GM12865 (cell line): ENCODE results near the gene OR2A5.
"Not testable (repeated sequence)": the region's sequence is repeated elsewhere in the genome, so short reads cannot be mapped to it uniquely, and the experiment has no call there.

Experiments
- DNase-seq: peaks from one replicate; pipeline ENCODE4 v3.0.0; 2010; ENCODE audit warnings: low read depth
- H3K4me3 ChIP-seq: 2 replicates; pipeline ENCODE4 v1.5.1; 2011; ENCODE audit warnings: mild to moderate bottlenecking, low read depth, low read length, control low read depth
- CTCF ChIP-seq: IDR thresholded peaks from 2 replicates; pipeline ENCODE4 v1.5.1; 2011; ENCODE audit warnings: low read length, control low read depth, low read depth, inconsistent platforms; ENCODE audit not compliant: insufficient read depth; ENCODE audit errors: missing control alignments

Gene OR2A5

GRCh38 chr7:144050093-144050492 lies 1.3 kb downstream of the OR2A5 start:
- DNase-seq, result no peak
- no peak overlapping the region for H3K4me3 ChIP-seq
- TF ChIP-seq CTCF, result no peak

GRCh38 chr7:144050884-144051283 lies 2.1 kb downstream of the OR2A5 start:
- not testable (repeated sequence) for DNase-seq, H3K4me3 ChIP-seq

GRCh38 chr7:144057954-144058353 lies 9.2 kb downstream of the OR2A5 start:
- DNase-seq, result no peak
- no peak for TF ChIP-seq CTCF
- H3K4me3 ChIP-seq, result no peak overlapping the region

GRCh38 chr7:144063710-144064109 lies 15.0 kb downstream of the OR2A5 start:
- peak; percentile 13 for DNase-seq
- peak; percentile 38 for TF ChIP-seq CTCF
- H3K4me3 ChIP-seq, result no peak overlapping the region

- TF ChIP-seq CTCF, result no peak
- no peak for DNase-seq
- no peak within 1 kb of the TSS for H3K4me3 ChIP-seq
Measured at GRCh38 chr7:144069511-144069910, 20.8 kb downstream of the OR2A5 start, which contains the start of gene OR2A25. TSS of gene OR2A25 (plus strand) at chr7:144069811. CDS start at chr7:144074220, 4,409 bp downstream.

GRCh38 chr7:144069953-144070352 lies 21.2 kb downstream of the OR2A5 start:
- TF ChIP-seq CTCF, result no peak
- H3K4me3 ChIP-seq, result no peak overlapping the region
- DNase-seq, result no peak

GRCh38 chr7:144074374-144074773 lies 25.6 kb downstream of the OR2A5 start:
- DNase-seq, result no peak

More at GRCh38 chr7:144074374-144074773, 25.6 kb downstream of the OR2A5 start:
- no peak for TF ChIP-seq CTCF
- no peak overlapping the region for H3K4me3 ChIP-seq
